GM23338 (cell line): ENCODE data around the gene TUBB1. TPM values are rescaled to one million over a fixed set of nuclear protein-coding genes. Genes with fewer than 3 reads are reported as not detected.

Experiments used
- ATAC-seq: fragments of 200-7000 bp; cut with Tn5 transposase; 3 replicates; pipeline ENCODE4 v1.9.1; 2020
- DNase-seq: peaks from one replicate; pipeline ENCODE4 v3.0.0-alpha.2; 2015; ENCODE audit warnings: low spot score
- H2AFZ ChIP-seq: fragments of 200-600 bp; sonication (generic); 2 replicates; pipeline ENCODE4 v1.8.0; 2016; ENCODE audit warnings: antibody characterized with exemption, mild to moderate bottlenecking, moderate library complexity
- H3F3A ChIP-seq: fragments of 200-600 bp; sonication (generic); replicated peaks from 2 replicates; pipeline ENCODE4 v1.8.0; 2017; ENCODE audit warnings: antibody characterized with exemption, mixed run types, low read depth
- H3K27ac ChIP-seq: fragments of 200-600 bp; sonication (generic); 2 replicates; pipeline ENCODE4 v1.6.1; 2016; ENCODE audit warnings: low read depth
- H3K27me3 ChIP-seq: fragments of 200-600 bp; sonication (generic); 2 replicates; pipeline ENCODE4 v1.8.0; 2016; ENCODE audit warnings: mild to moderate bottlenecking, mixed run types, moderate library complexity; ENCODE audit not compliant: insufficient read depth
- H3K36me3 ChIP-seq: fragments of 200-600 bp; sonication (generic); 2 replicates; pipeline ENCODE4 v1.8.0; 2016; ENCODE audit warnings: mild to moderate bottlenecking; ENCODE audit not compliant: insufficient read depth
- H3K4me1 ChIP-seq: fragments of 200-600 bp; sonication (generic); 2 replicates; pipeline ENCODE4 v1.8.0; 2016; ENCODE audit warnings: mild to moderate bottlenecking, moderate library complexity; ENCODE audit not compliant: insufficient read depth
- H3K4me2 ChIP-seq: fragments of 200-600 bp; sonication (generic); 2 replicates; pipeline ENCODE4 v1.7.1; 2017; ENCODE audit warnings: mixed run types
- H3K4me3 ChIP-seq: fragments of 200-600 bp; sonication (generic); 2 replicates; pipeline ENCODE4 v1.6.1; 2016; ENCODE audit warnings: mixed run types
- H3K79me2 ChIP-seq: fragments of 200-600 bp; sonication (generic); replicated peaks from 2 replicates; pipeline ENCODE4 v1.8.0; 2017; ENCODE audit warnings: mild to moderate bottlenecking; ENCODE audit not compliant: insufficient read depth
- H3K9me2 ChIP-seq: fragments of 200-600 bp; sonication (generic); 2 replicates; pipeline ENCODE4 v1.8.0; 2017; ENCODE audit not compliant: insufficient read depth
- H4K20me1 ChIP-seq: fragments of 200-600 bp; sonication (generic); replicated peaks from 2 replicates; pipeline ENCODE4 v1.8.0; 2017; ENCODE audit warnings: mild to moderate bottlenecking; ENCODE audit not compliant: insufficient read depth
- H3K27ac Mint-ChIP-seq: 2 replicates; pipeline ENCODE4 v1.8.0; 2020; ENCODE audit warnings: inconsistent platforms, mild to moderate bottlenecking, moderate library complexity, mixed read lengths
- H3K27me3 Mint-ChIP-seq: 3 replicates; pipeline ENCODE4 v1.8.0; 2022; ENCODE audit warnings: low read depth, mild to moderate bottlenecking, moderate library complexity, mixed read lengths, inconsistent platforms; ENCODE audit not compliant: insufficient read depth, poor library complexity
- H3K36me3 Mint-ChIP-seq: 3 replicates; pipeline ENCODE4 v1.8.0; 2021; ENCODE audit warnings: low read depth, mild to moderate bottlenecking, inconsistent platforms, moderate library complexity, mixed read lengths
- H3K4me1 Mint-ChIP-seq: 3 replicates; pipeline ENCODE4 v1.8.0; 2020; ENCODE audit warnings: mild to moderate bottlenecking, inconsistent platforms, mixed read lengths
- H3K4me3 Mint-ChIP-seq: 3 replicates; pipeline ENCODE4 v1.8.0; 2021; ENCODE audit warnings: moderate library complexity, mild to moderate bottlenecking, inconsistent platforms, mixed read lengths
- H3K9me3 Mint-ChIP-seq: 3 replicates; pipeline ENCODE4 v1.8.0; 2020; ENCODE audit warnings: moderate library complexity, mild to moderate bottlenecking, inconsistent platforms, mixed read lengths
- EZH2 ChIP-seq: fragments of 200-600 bp; sonication (generic); IDR thresholded peaks from one replicate; pipeline ENCODE4 v1.8.0; 2017; ENCODE audit warnings: antibody characterized with exemption, mild to moderate bottlenecking, low read depth; ENCODE audit not compliant: unreplicated experiment
- EZH2phosphoT487 ChIP-seq: fragments of 200-600 bp; sonication (generic); IDR thresholded peaks from one replicate; pipeline ENCODE4 v1.8.1; 2018; ENCODE audit warnings: antibody characterized with exemption; ENCODE audit not compliant: unreplicated experiment
- POLR2AphosphoS5 ChIP-seq: IDR thresholded peaks from 2 replicates; pipeline ENCODE4 v1.6.1; 2016; ENCODE audit warnings: antibody characterized with exemption, low read depth
- polyA plus RNA-seq: library from polyadenylated mRNA; unstranded; fragments of >200 nt; fragmentation: Nextera tagmentation; extraction: Ambion mirVana; gene quantifications from 2 replicates; pipeline ENCODE4 v1.2.1, GENCODE V29; 2016
- total RNA-seq: library from RNA; depleted of rRNA; stranded (reverse); fragments of >200 nt; shearing (Covaris generic); gene quantifications from 2 replicates; pipeline ENCODE4 v1.2.3, GENCODE V29; 2014
- TF ChIP-seq, protein P1 (sequence below), 2 experiments: fragments of 200-600 bp in 1 of 2; sonication (generic) in 1 of 2; conservative IDR thresholded peaks; 2 replicates each; pipeline versions ENCODE4 v1.5.1 to v1.6.1; 2016 to 2017; ENCODE audit warnings: antibody characterized with exemption in 2 of 2, low read depth in 2 of 2, mild to moderate bottlenecking in 2 of 2, moderate library complexity in 1 of 2
- TF ChIP-seq, protein P2 (sequence below): fragments of 250-450 bp; sonication (Bioruptor Pico); IDR thresholded peaks from 2 replicates; pipeline ENCODE4 v1.5.0; 2020; ENCODE audit warnings: mild to moderate bottlenecking, moderate library complexity

TUBB1 gene
- total and polyA plus RNA-seq, 2 experiments from 2014 or later, result not detected

DNA sequence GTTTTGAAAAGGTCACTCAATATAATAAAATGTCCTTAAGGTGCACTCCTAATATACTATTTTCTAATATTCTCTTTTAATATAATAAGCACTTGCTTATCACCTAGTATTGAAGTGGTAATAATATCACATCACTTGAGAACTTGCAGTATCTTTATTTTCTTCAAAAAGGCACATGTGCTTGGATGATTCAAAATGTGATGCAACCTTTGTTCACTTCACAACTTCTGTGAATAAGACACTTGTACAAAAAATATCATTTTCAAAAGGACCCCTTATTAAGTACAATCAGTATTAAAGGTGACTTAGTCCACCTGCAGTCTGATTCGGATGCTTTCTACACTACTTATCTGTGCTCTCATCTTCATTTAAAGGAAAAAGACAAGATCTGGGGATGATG lies 20.0 kb downstream of the TUBB1 start:
- no peaks in the 10 kb centered on the region for H3K9me2 ChIP-seq
- no peak overlapping the region for H3K27ac Mint-ChIP-seq

More for the DNA sequence above, 20.0 kb downstream of the TUBB1 start:
- no peak overlapping the region for H3K27ac ChIP-seq
- H3K27me3 Mint-ChIP-seq, result peaks cover 3% of the 10 kb centered on the region
- no peak overlapping the region for H2AFZ ChIP-seq
- peaks cover 16% of the 10 kb centered on the region for H3K4me1 Mint-ChIP-seq
- DNase-seq, result no peak
- no peak for TF ChIP-seq EZH2
- TF ChIP-seq, protein P1, sequence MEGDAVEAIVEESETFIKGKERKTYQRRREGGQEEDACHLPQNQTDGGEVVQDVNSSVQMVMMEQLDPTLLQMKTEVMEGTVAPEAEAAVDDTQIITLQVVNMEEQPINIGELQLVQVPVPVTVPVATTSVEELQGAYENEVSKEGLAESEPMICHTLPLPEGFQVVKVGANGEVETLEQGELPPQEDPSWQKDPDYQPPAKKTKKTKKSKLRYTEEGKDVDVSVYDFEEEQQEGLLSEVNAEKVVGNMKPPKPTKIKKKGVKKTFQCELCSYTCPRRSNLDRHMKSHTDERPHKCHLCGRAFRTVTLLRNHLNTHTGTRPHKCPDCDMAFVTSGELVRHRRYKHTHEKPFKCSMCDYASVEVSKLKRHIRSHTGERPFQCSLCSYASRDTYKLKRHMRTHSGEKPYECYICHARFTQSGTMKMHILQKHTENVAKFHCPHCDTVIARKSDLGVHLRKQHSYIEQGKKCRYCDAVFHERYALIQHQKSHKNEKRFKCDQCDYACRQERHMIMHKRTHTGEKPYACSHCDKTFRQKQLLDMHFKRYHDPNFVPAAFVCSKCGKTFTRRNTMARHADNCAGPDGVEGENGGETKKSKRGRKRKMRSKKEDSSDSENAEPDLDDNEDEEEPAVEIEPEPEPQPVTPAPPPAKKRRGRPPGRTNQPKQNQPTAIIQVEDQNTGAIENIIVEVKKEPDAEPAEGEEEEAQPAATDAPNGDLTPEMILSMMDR (conservative IDR thresholded peaks at IDR 0.05; ENCODE audit: low read depth in 2 of 2), result no peak
- TF ChIP-seq, protein P2, sequence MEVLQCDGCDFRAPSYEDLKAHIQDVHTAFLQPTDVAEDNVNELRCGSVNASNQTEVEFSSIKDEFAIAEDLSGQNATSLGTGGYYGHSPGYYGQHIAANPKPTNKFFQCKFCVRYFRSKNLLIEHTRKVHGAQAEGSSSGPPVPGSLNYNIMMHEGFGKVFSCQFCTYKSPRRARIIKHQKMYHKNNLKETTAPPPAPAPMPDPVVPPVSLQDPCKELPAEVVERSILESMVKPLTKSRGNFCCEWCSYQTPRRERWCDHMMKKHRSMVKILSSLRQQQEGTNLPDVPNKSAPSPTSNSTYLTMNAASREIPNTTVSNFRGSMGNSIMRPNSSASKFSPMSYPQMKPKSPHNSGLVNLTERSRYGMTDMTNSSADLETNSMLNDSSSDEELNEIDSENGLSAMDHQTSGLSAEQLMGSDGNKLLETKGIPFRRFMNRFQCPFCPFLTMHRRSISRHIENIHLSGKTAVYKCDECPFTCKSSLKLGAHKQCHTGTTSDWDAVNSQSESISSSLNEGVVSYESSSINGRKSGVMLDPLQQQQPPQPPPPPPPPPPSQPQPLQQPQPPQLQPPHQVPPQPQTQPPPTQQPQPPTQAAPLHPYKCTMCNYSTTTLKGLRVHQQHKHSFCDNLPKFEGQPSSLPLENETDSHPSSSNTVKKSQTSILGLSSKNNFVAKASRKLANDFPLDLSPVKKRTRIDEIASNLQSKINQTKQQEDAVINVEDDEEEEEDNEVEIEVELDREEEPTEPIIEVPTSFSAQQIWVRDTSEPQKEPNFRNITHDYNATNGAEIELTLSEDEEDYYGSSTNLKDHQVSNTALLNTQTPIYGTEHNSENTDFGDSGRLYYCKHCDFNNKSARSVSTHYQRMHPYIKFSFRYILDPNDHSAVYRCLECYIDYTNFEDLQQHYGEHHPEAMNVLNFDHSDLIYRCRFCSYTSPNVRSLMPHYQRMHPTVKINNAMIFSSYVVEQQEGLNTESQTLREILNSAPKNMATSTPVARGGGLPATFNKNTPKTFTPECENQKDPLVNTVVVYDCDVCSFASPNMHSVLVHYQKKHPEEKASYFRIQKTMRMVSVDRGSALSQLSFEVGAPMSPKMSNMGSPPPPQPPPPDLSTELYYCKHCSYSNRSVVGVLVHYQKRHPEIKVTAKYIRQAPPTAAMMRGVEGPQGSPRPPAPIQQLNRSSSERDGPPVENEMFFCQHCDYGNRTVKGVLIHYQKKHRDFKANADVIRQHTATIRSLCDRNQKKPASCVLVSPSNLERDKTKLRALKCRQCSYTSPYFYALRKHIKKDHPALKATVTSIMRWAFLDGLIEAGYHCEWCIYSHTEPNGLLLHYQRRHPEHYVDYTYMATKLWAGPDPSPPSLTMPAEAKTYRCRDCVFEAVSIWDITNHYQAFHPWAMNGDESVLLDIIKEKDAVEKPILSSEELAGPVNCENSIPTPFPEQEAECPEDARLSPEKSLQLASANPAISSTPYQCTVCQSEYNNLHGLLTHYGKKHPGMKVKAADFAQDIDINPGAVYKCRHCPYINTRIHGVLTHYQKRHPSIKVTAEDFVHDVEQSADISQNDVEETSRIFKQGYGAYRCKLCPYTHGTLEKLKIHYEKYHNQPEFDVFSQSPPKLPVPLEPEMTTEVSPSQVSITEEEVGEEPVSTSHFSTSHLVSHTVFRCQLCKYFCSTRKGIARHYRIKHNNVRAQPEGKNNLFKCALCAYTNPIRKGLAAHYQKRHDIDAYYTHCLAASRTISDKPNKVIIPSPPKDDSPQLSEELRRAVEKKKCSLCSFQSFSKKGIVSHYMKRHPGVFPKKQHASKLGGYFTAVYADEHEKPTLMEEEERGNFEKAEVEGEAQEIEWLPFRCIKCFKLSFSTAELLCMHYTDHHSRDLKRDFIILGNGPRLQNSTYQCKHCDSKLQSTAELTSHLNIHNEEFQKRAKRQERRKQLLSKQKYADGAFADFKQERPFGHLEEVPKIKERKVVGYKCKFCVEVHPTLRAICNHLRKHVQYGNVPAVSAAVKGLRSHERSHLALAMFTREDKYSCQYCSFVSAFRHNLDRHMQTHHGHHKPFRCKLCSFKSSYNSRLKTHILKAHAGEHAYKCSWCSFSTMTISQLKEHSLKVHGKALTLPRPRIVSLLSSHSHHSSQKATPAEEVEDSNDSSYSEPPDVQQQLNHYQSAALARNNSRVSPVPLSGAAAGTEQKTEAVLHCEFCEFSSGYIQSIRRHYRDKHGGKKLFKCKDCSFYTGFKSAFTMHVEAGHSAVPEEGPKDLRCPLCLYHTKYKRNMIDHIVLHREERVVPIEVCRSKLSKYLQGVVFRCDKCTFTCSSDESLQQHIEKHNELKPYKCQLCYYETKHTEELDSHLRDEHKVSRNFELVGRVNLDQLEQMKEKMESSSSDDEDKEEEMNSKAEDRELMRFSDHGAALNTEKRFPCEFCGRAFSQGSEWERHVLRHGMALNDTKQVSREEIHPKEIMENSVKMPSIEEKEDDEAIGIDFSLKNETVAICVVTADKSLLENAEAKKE (CRISPR knock-in tag), result no peak
- TF ChIP-seq POLR2AphosphoS5, result no peak
- TF ChIP-seq EZH2phosphoT487, result no peak
- H3K4me1 ChIP-seq, result 0 out of 2 replicates have a peak, but pooled peaks cover 3% of the 10 kb centered on the region
- peaks cover 33% of the 10 kb centered on the region for H3K36me3 ChIP-seq
- no peaks in the 10 kb centered on the region for H3K27me3 ChIP-seq
- no peaks in the 10 kb centered on the region for H3K9me3 Mint-ChIP-seq
- peaks cover 55% of the 10 kb centered on the region for H3K79me2 ChIP-seq
- H3K4me3 ChIP-seq, result no peak overlapping the region
- H3K4me2 ChIP-seq, result no peak overlapping the region
- ATAC-seq, result no peak
- peaks cover 6% of the 10 kb centered on the region; the same call in 1 of the 2 replicates for H3F3A ChIP-seq
- H3K4me3 Mint-ChIP-seq, result no peak overlapping the region
- H4K20me1 ChIP-seq, result peaks cover 24% of the 10 kb centered on the region
- peaks cover 41% of the 10 kb centered on the region for H3K36me3 Mint-ChIP-seq
